HAP-1 (cell line): ENCODE results near the gene ADCY5.

Source experiments
- DNase-seq, 2 experiments: peaks; one replicate each; pipeline ENCODE4 v3.0.0-alpha.2; 2016 to 2020; ENCODE audit warnings: low spot score in 2 of 2
- H3K27me3 ChIP-seq: fragments of 250-450 bp; sonication (Bioruptor Pico); 2 replicates; pipeline ENCODE4 v1.5.1; 2020; ENCODE audit warnings: low read depth, mild to moderate bottlenecking, moderate library complexity
- H3K36me3 ChIP-seq: fragments of 250-450 bp; sonication (Bioruptor Pico); replicated peaks from 2 replicates; pipeline ENCODE4 v1.5.1; 2020; ENCODE audit warnings: mild to moderate bottlenecking
- H3K4me1 ChIP-seq: fragments of 250-450 bp; sonication (Bioruptor Pico); 2 replicates; pipeline ENCODE4 v1.5.1; 2020; ENCODE audit warnings: mild to moderate bottlenecking
- H3K4me3 ChIP-seq: fragments of 250-450 bp; sonication (Bioruptor Pico); 2 replicates; pipeline ENCODE4 v1.5.1; 2020; ENCODE audit warnings: mild to moderate bottlenecking, moderate library complexity
- H3K9me3 ChIP-seq: fragments of 250-450 bp; sonication (Bioruptor Pico); 2 replicates; pipeline ENCODE4 v1.5.1; 2020; ENCODE audit warnings: mild to moderate bottlenecking, moderate library complexity
- in situ Hi-C: fragments of 300-500 bp; cut with MboI; formaldehyde crosslinking; loops from 3 replicates; pipeline ENCODE4 v1.14.3; 2020; ENCODE audit warnings: low sequenced_read_pairs, inconsistent platforms, mixed read lengths

ADCY5 gene

GRCh38 chr3:123401836-123402530 is 46.9 kb downstream of the ADCY5 start:
- Histone ChIP-seq H3K36me3 (no peaks in the 10 kb centered on the region), H3K4me3 (no peak overlapping the region), H3K9me3 (no peaks in the 10 kb centered on the region), H3K4me1 (no peaks in the 10 kb centered on the region), H3K27me3 (peaks cover 25% of the 10 kb centered on the region)
- no peak for DNase-seq
- in situ Hi-C loops: no loop called here

- Histone ChIP-seq H3K27me3 (peaks cover 25% of the 10 kb centered on the region), H3K36me3 (no peaks in the 10 kb centered on the region), H3K4me3 (no peak overlapping the region), H3K4me1 (no peaks in the 10 kb centered on the region), H3K9me3 (no peaks in the 10 kb centered on the region)
- in situ Hi-C loops: no loop called here
- DNase-seq: no peak
These were observed 48.7 kb downstream of the ADCY5 start for GRCh38 chr3:123400169-123400568.

DNA sequence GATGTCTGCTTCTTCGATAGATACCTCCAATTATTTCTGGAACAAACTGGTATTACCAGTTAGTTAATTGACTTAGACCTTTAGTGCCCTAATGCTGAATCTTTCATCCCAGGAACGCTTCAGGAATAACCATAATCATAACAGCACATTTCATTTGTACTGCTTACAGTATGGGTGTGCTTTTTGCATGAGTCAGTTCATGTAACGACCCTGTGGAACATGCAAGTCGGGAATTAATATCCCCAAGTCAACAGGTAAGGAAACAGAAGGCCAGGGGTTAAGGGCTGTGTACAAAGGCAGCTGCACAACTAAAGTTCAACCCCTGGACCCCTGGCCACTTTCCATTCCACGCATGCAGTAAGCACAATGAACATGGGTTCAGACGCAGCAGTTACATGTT is 49.2 kb downstream of the ADCY5 start:
- in situ Hi-C loops: no loop called here
- H3K4me3 ChIP-seq: no peak overlapping the region
- H3K4me1 ChIP-seq: no peaks in the 10 kb centered on the region
- peaks cover 25% of the 10 kb centered on the region for H3K27me3 ChIP-seq
- no peaks in the 10 kb centered on the region for H3K36me3 ChIP-seq
- H3K9me3 ChIP-seq: no peaks in the 10 kb centered on the region
- DNase-seq: no peak

DNA sequence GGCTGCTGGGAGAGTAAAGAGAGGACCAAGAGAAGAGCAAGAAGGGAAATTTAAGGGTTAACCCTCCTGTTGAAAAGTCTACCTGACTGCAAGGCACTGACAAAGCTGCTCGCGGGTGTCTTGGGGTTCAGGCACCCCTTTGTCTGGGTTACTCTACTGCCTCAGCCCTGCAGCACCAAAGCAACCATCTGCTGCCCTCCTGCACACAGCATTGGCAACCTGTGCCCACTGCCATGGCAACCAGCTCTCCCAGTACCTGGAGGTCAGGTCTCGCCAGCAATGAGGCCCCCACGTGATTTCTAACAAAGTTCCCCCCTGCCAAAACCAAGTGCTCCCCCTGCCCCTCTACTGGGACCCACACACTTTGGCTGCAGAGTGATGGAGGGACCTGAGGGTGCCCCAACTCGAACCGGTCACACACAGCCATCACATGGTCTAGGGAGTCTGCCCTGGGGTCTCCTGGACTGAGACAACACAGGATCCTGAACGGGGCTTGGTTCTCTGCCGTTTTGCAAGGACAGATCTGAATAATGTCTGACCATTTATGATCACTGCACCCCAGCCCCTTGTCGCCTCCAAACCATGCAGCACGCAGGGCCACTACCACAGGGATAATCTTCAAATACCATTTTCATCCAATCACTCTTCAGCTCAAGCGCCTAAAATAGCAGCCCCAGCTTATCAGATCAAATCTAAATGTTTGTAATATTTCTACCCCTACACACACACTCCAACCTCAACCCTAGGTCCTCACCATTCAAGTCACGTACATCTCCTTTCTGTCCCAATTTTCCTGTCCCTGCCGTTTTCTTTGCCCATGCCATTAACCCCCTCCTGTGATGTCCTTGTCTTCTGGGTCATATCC is 50.7 kb downstream of the ADCY5 start:
- no peak overlapping the region for H3K4me3 ChIP-seq
- DNase-seq: no peak
- no peaks in the 10 kb centered on the region for H3K4me1 ChIP-seq
- in situ Hi-C loops: no loop called here
- H3K27me3 ChIP-seq: peaks cover 25% of the 10 kb centered on the region
- H3K36me3 ChIP-seq: no peaks in the 10 kb centered on the region
- H3K9me3 ChIP-seq: no peaks in the 10 kb centered on the region

- Histone ChIP-seq H3K27me3 (peaks cover 25% of the 10 kb centered on the region), H3K4me1 (no peaks in the 10 kb centered on the region), H3K36me3 (no peaks in the 10 kb centered on the region), H3K4me3 (no peak overlapping the region), H3K9me3 (no peaks in the 10 kb centered on the region)
- DNase-seq: no peak
- in situ Hi-C loops: no loop called here
These were observed 51.8 kb downstream of the ADCY5 start for GRCh38 chr3:123397050-123397590.

- H3K27me3 ChIP-seq: peaks cover 23% of the 10 kb centered on the region
- in situ Hi-C loops: no loop called here
These were observed 52.5 kb downstream of the ADCY5 start for GRCh38 chr3:123396171-123397049.

DNA sequence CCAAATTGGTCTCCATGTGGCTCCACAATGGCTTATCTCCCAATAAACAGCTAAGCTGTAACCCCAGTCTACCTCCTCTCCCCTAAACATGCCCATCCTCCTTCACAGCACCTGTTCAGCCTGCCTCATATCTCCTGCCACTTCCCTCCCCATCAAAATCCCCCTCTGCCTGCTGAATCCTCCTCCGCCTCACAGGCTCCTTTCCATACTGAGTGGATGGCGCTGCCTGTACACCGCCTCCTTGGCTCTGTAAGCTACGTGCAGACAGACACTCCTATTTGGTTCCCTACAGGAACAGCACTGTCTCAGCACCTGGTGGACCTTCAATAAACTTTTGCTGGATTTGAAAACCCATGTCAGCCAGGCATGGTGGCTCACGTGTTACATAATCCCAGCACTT is 53.7 kb downstream of the ADCY5 start:
- Histone ChIP-seq H3K4me3 (no peak overlapping the region), H3K4me1 (no peaks in the 10 kb centered on the region), H3K27me3 (peaks cover 20% of the 10 kb centered on the region), H3K9me3 (no peaks in the 10 kb centered on the region), H3K36me3 (no peaks in the 10 kb centered on the region)
- no peak for DNase-seq
- in situ Hi-C loops: no loop called here

More at GRCh38 chr3:123396171-123397049, 52.5 kb downstream of the ADCY5 start:
- H3K9me3 ChIP-seq: no peaks in the 10 kb centered on the region
- H3K4me3 ChIP-seq: no peak overlapping the region
- H3K36me3 ChIP-seq: no peaks in the 10 kb centered on the region
- no peak for DNase-seq
- H3K4me1 ChIP-seq: no peaks in the 10 kb centered on the region

DNA sequence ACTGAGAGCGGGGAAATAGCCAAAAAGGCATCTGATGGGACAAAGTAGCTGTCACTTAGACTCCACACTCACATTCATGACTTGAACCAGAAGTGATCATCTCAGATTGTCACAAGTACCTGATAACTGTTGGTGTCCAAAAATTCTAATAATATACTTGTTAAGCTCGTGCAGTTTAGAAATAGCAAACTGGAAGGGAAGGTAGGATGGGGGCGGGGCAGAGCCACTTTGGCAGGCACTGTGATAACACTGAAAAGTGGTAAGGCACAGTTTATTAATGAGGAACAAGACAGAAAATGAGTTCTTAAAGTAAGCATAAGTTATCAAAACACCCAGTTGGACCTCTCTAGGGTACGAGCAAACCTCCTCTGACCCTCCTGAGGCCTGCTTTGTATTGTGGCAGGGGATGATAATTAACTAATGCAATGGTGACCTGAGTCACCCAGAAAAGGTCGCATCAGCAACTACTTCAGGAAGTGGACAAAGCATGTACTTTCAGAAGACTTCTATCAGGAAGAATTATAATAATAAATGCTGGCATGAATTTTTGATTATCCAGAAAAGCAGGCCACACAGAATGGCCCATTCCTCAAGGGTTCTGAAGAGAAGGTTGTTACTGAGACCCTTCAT is 54.4 kb downstream of the ADCY5 start:
- Histone ChIP-seq H3K27me3 (peaks cover 14% of the 10 kb centered on the region), H3K36me3 (no peaks in the 10 kb centered on the region), H3K4me3 (no peak overlapping the region), H3K9me3 (no peaks in the 10 kb centered on the region), H3K4me1 (no peaks in the 10 kb centered on the region)
- DNase-seq: no peak
- in situ Hi-C loops: no loop called here

- no peaks in the 10 kb centered on the region for H3K36me3 ChIP-seq
- no peak for DNase-seq
- H3K4me1 ChIP-seq: no peaks in the 10 kb centered on the region
- H3K9me3 ChIP-seq: no peaks in the 10 kb centered on the region
- H3K4me3 ChIP-seq: no peak overlapping the region
- no peaks in the 10 kb centered on the region; the same call in 1 of the 2 replicates for H3K27me3 ChIP-seq
- in situ Hi-C loops: no loop called here
These were observed 55.8 kb downstream of the ADCY5 start for GRCh38 chr3:123392871-123393620.

GRCh38 chr3:123392368-123392767 is 56.5 kb downstream of the ADCY5 start:
- H3K36me3 ChIP-seq: no peaks in the 10 kb centered on the region
- DNase-seq: no peak
- H3K4me3 ChIP-seq: no peak overlapping the region
- no peaks in the 10 kb centered on the region for H3K27me3 ChIP-seq
- in situ Hi-C loops: no loop called here
- no peaks in the 10 kb centered on the region for H3K4me1 ChIP-seq
- H3K9me3 ChIP-seq: no peaks in the 10 kb centered on the region

DNA sequence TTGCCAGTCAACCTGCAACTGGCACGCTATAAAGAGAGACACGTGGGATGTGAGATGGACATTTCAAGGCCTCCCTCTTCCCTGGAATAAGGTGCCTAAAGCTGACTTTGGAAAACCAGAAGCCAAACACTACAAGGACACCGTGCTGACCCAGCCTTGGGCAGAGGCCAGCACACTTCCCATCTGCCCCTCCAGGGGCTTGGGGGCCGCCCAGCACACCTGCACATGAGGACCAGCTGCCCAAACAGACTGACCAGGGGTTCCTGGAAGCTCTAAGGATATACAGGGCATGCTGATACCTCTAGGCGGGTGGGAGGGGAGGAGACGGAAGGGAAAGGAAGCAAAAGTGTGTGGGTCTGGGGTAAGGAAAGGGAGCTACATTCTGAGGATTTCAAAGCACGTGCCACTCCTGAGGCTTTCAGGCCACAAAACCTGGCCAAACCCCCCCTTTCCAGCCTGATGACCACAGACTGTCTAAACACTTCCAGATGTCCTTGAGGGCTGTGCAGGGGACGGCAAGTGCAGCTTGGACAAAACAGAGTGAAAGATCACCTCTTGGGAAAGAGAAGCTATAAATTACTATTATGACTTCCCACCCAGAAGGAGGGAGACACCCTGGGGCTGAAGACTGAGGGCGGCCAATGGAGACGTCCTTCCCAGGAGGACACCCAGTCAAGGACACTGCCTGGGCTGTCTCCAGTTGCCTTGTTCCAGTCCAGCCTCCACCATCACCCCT is 57.9 kb downstream of the ADCY5 start:
- Histone ChIP-seq H3K9me3 (no peaks in the 10 kb centered on the region), H3K27me3 (no peaks in the 10 kb centered on the region), H3K4me1 (no peaks in the 10 kb centered on the region), H3K36me3 (no peaks in the 10 kb centered on the region), H3K4me3 (no peak overlapping the region)
- in situ Hi-C loops: no loop called here
- DNase-seq: no peak

DNA sequence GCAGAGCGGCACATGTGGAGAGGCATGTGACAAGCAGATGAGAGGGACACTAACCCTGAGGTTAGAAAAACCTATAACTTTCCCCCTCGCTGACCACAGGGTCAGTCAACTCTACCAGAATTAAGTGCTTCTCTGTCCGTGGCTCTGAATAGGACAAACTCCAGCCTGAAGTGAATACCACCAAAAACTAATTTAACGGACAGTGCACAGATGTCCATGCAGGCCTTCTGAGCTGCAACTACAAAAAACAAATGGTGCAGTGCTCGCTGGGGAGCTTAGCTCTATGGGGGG is 59.3 kb downstream of the ADCY5 start:
- H3K27me3 ChIP-seq: no peaks in the 10 kb centered on the region
- in situ Hi-C loops: no loop called here
- no peak for DNase-seq

More for the DNA sequence above, 59.3 kb downstream of the ADCY5 start:
- Histone ChIP-seq H3K9me3 (no peaks in the 10 kb centered on the region), H3K36me3 (no peaks in the 10 kb centered on the region), H3K4me1 (no peaks in the 10 kb centered on the region), H3K4me3 (no peak overlapping the region)
